HepG2 (cell line): ENCODE results near the gene TBCD. TPM values are rescaled to one million over a fixed set of nuclear protein-coding genes. Genes with fewer than 3 reads are reported as not detected.

Source experiments
- CBX5 ChIP-seq: sonication (generic); formaldehyde crosslinking; IDR thresholded peaks from 2 replicates; pipeline ENCODE4 v1.4.0; 2020; ENCODE audit warnings: missing genetic modification reagents, borderline replicate concordance
- DMAP1 ChIP-seq: IDR thresholded peaks from 2 replicates; pipeline ENCODE4 v1.6.1; 2016
- FLYWCH1 ChIP-seq: sonication (generic); formaldehyde crosslinking; IDR thresholded peaks from 2 replicates; pipeline ENCODE4 v1.8.1; 2023; ENCODE audit warnings: mild to moderate bottlenecking, missing genetic modification reagents
- GATA4 ChIP-seq: sonication (generic); IDR thresholded peaks from 2 replicates; pipeline ENCODE4 v1.6.1; 2016; ENCODE audit warnings: antibody characterized with exemption, low read depth, borderline replicate concordance
- MTA1 ChIP-seq: sonication (generic); formaldehyde crosslinking; IDR thresholded peaks from 2 replicates; pipeline ENCODE4 v1.4.0; 2020; ENCODE audit warnings: missing genetic modification reagents, mild to moderate bottlenecking, borderline replicate concordance
- NFKB2 ChIP-seq: sonication (generic); formaldehyde crosslinking; IDR thresholded peaks from 2 replicates; pipeline ENCODE4 v1.4.0; 2020; ENCODE audit warnings: missing genetic modification reagents, borderline replicate concordance
- PHB2 ChIP-seq: fragments of 450-650 bp; IDR thresholded peaks from 2 replicates; pipeline ENCODE4 v1.6.1; 2018; ENCODE audit not compliant: partially characterized antibody
- RCOR2 ChIP-seq: IDR thresholded peaks from 2 replicates; pipeline ENCODE4 v1.6.1; 2016; ENCODE audit warnings: missing biosample characterization, missing genetic modification reagents
- SETDB1 ChIP-seq: sonication (generic); formaldehyde crosslinking; IDR thresholded peaks from 2 replicates; pipeline ENCODE4 v1.5.1; 2020; ENCODE audit warnings: missing genetic modification reagents, mild to moderate bottlenecking, borderline replicate concordance
- TEAD3 ChIP-seq: optimal IDR thresholded peaks from 2 replicates; pipeline ENCODE3; 2016; ENCODE audit warnings: borderline replicate concordance
- THYN1 ChIP-seq: sonication (generic); formaldehyde crosslinking; IDR thresholded peaks from 2 replicates; pipeline ENCODE4 v1.8.1; 2023; ENCODE audit warnings: low read depth, mild to moderate bottlenecking, moderate library complexity, missing genetic modification reagents, borderline replicate concordance
- TOPORS ChIP-seq: sonication (generic); formaldehyde crosslinking; IDR thresholded peaks from 2 replicates; pipeline ENCODE4 v1.8.0; 2023; ENCODE audit warnings: mild to moderate bottlenecking, missing genetic modification reagents
- ZBTB8A ChIP-seq: sonication (generic); formaldehyde crosslinking; IDR thresholded peaks from 2 replicates; pipeline ENCODE4 v1.4.0; 2020; ENCODE audit warnings: mild to moderate bottlenecking, low read depth, missing genetic modification reagents, borderline replicate concordance
- ZNF207 ChIP-seq: fragments of 450-650 bp; IDR thresholded peaks from 2 replicates; pipeline ENCODE4 v1.6.1; 2016; ENCODE audit warnings: antibody characterized with exemption, borderline replicate concordance
- ZNF331 ChIP-seq: sonication (generic); formaldehyde crosslinking; IDR thresholded peaks from 2 replicates; pipeline ENCODE4 v1.4.0; 2020; ENCODE audit warnings: missing genetic modification reagents
- ZNF350 ChIP-seq: sonication (generic); formaldehyde crosslinking; IDR thresholded peaks from 2 replicates; pipeline ENCODE4 v1.4.0; 2020; ENCODE audit warnings: mild to moderate bottlenecking, low read depth, missing genetic modification reagents, borderline replicate concordance
- ZNF367 ChIP-seq: sonication (generic); formaldehyde crosslinking; IDR thresholded peaks from 2 replicates; pipeline ENCODE4 v1.4.0; 2020; ENCODE audit warnings: missing genetic modification reagents, borderline replicate concordance
- ZNF567 ChIP-seq: sonication (generic); formaldehyde crosslinking; IDR thresholded peaks from 2 replicates; pipeline ENCODE4 v1.8.1; 2023; ENCODE audit warnings: mild to moderate bottlenecking, missing genetic modification reagents, borderline replicate concordance
- ZNF598 ChIP-seq: sonication (generic); formaldehyde crosslinking; IDR thresholded peaks from 2 replicates; pipeline ENCODE4 v1.5.1; 2020; ENCODE audit warnings: mild to moderate bottlenecking, missing genetic modification reagents, borderline replicate concordance
- ZNF768 ChIP-seq: sonication (generic); formaldehyde crosslinking; IDR thresholded peaks from 2 replicates; pipeline ENCODE4 v1.4.0; 2020; ENCODE audit warnings: missing genetic modification reagents
- polyA plus RNA-seq, 8 experiments: library from polyadenylated mRNA; depleted of rRNA in 3 of 8; stranded (reverse) in 7 of 8; unstranded in 1 of 8; fragments of >200 nt; fragmentation: Illumina TruSeq in 4 of 8; extraction: Trizol in 4 of 8; gene quantifications; 2 replicates each; pipeline versions ENCODE4 v1.2.1 to v1.2.3, GENCODE V29; 2011 to 2016; ENCODE audit warnings: low read depth in 4 of 8, missing spikeins in 1 of 8, mixed read lengths in 1 of 8; ENCODE audit not compliant: insufficient read depth in 1 of 8
- total RNA-seq, 5 experiments: library from RNA; depleted of rRNA; stranded (reverse); fragments of >200 nt; fragmentation: Illumina TruSeq; extraction: Trizol; gene quantifications; 2 replicates each; pipeline ENCODE4 v1.2.3, GENCODE V29; 2016; ENCODE audit warnings: low read depth in 1 of 5
- TF ChIP-seq, protein P1 (sequence below): sonication (generic); formaldehyde crosslinking; IDR thresholded peaks from 2 replicates; pipeline ENCODE4 v1.4.0; 2020; ENCODE audit warnings: missing genetic modification reagents
- TF ChIP-seq, protein P2 (sequence below): sonication (generic); formaldehyde crosslinking; IDR thresholded peaks from 2 replicates; pipeline ENCODE4 v1.5.0; 2020; ENCODE audit warnings: missing genetic modification reagents, mild to moderate bottlenecking, borderline replicate concordance
- TF ChIP-seq, protein P3 (sequence below): sonication (generic); formaldehyde crosslinking; IDR thresholded peaks from 2 replicates; pipeline ENCODE4 v1.8.1; 2022; ENCODE audit warnings: low read depth, mild to moderate bottlenecking, missing genetic modification reagents

TBCD gene
- total and polyA plus RNA-seq, 2 of the 13 experiments (the other 11 are each of a cell fraction or from before 2014, with no cell fraction given), result 33.9 to 54.8 TPM

DNA sequence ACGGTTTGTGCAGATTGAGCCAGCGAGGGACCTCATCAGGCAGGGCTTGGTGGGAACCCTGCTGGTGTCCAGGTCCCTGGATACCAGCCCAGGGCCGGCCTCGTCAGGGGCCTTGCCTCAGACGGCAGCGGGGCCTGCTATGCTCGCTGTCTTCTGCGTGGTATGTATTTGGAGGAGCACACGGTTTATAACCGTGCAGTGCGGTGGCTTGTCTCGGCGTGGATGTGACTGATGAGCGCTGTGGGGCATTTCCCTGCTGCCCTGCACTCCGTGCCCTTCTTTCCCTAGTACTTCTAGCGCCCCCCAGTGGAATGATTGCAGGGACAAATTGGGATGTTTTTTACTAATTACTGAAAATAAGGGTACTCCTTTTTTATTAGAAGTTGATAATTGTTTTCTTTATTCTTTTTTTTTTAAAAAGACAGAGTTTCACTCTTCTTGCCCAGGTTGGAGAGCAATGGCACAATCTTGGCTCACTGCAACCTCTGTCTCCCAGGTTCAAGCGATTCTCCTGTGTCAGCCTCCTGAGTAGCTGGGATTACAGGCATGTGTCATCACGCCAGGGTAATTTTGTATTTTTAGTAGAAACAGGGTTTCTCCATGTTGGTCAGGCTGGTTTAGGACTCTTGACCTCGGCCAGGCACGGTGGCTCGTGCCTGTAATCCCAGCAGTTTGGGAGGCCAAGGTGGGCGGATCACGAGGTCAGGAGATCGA, 15.3 kb downstream of the TBCD start (continued):
- TF ChIP-seq, protein P1, sequence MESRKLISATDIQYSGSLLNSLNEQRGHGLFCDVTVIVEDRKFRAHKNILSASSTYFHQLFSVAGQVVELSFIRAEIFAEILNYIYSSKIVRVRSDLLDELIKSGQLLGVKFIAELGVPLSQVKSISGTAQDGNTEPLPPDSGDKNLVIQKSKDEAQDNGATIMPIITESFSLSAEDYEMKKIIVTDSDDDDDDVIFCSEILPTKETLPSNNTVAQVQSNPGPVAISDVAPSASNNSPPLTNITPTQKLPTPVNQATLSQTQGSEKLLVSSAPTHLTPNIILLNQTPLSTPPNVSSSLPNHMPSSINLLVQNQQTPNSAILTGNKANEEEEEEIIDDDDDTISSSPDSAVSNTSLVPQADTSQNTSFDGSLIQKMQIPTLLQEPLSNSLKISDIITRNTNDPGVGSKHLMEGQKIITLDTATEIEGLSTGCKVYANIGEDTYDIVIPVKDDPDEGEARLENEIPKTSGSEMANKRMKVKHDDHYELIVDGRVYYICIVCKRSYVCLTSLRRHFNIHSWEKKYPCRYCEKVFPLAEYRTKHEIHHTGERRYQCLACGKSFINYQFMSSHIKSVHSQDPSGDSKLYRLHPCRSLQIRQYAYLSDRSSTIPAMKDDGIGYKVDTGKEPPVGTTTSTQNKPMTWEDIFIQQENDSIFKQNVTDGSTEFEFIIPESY (CRISPR knock-in tag), result peak; percentile 50; the same call in 1 of the 2 replicates
- TF ChIP-seq NFKB2 (CRISPR knock-in tag) (peak; percentile 82; the same call in 1 of the 2 replicates), ZNF207 (no peak), ZNF350 (CRISPR knock-in tag) (no peak), ZNF598 (CRISPR knock-in tag) (no peak), FLYWCH1 (no peak), PHB2 (no peak), ZNF567 (no peak), ZBTB8A (CRISPR knock-in tag) (no peak), CBX5 (no peak), THYN1 (CRISPR knock-in tag) (no peak), MTA1 (CRISPR knock-in tag) (no peak), SETDB1 (CRISPR knock-in tag) (no peak), ZNF331 (CRISPR knock-in tag) (no peak), ZNF768 (CRISPR knock-in tag) (peak; percentile 29; the same call in 1 of the 2 replicates), TOPORS (CRISPR knock-in tag) (no peak), GATA4 (no peak), DMAP1 (no peak), ZNF367 (CRISPR knock-in tag) (no peak), RCOR2 (no peak), TEAD3 (peak; percentile 63)
- TF ChIP-seq, protein P2, sequence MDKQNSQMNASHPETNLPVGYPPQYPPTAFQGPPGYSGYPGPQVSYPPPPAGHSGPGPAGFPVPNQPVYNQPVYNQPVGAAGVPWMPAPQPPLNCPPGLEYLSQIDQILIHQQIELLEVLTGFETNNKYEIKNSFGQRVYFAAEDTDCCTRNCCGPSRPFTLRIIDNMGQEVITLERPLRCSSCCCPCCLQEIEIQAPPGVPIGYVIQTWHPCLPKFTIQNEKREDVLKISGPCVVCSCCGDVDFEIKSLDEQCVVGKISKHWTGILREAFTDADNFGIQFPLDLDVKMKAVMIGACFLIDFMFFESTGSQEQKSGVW (CRISPR knock-in tag), result no peak
- TF ChIP-seq, protein P3, sequence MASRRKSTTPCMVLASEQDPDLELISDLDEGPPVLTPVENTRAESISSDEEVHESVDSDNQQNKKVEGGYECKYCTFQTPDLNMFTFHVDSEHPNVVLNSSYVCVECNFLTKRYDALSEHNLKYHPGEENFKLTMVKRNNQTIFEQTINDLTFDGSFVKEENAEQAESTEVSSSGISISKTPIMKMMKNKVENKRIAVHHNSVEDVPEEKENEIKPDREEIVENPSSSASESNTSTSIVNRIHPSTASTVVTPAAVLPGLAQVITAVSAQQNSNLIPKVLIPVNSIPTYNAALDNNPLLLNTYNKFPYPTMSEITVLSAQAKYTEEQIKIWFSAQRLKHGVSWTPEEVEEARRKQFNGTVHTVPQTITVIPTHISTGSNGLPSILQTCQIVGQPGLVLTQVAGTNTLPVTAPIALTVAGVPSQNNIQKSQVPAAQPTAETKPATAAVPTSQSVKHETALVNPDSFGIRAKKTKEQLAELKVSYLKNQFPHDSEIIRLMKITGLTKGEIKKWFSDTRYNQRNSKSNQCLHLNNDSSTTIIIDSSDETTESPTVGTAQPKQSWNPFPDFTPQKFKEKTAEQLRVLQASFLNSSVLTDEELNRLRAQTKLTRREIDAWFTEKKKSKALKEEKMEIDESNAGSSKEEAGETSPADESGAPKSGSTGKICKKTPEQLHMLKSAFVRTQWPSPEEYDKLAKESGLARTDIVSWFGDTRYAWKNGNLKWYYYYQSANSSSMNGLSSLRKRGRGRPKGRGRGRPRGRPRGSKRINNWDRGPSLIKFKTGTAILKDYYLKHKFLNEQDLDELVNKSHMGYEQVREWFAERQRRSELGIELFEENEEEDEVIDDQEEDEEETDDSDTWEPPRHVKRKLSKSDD, result no peak
